Measurements from ENCODE around the gene GIMAP7. TPM values are rescaled to one million over a fixed set of nuclear protein-coding genes. Genes with fewer than 3 reads are reported as not detected.

GIMAP7 gene
- total RNA-seq, result not detected in 2 replicates

DNA sequence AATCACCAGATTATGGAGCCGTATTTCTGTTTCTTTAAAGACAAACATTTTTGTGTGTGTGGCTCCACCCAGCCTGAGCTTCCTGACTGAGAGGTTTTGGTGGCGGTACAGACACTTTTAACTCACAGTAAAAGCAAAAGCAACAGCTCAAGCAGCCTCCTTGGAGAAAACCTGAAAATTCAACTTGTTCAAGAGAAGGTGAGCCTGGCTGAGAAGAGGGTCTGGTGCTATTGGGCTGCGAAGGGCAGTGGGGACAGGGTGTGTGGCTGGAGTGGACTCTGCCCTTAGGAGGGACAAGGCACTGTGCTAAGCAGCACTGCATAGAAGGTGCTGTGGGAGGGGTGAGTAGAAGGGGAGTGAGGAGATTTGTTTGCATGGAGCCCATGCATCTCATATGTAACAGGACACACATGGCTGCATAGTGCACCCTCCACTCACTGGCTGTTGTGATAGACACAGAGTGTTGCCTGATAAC, at the start of gene GIMAP7:
Gene GIMAP7 (plus strand): TSS at position 125 of the 475 bp plus-strand sequence. CDS start 5,103 bp downstream, outside the sequence.

DNA sequence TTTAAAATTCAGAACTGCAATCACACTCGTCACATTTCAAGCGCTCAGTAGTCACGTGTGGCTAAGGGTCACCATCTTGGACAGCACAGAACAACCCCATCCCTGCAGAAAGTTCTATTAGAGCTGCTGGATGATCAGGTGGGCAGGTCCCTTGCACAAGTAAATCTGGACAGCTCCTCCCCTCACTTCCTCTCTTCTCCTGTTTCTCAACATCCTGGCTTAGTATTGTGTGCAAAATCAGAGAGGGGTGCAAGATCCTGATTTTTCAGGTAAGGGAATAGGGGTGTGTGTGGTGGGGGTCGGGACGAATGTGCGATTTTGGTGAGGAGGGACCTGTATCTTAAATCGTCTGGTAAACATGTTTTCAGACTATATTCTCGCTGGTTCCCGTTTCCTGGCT, 52.5 kb downstream of the GIMAP7 start, which contains the start of gene GIMAP4:
Gene GIMAP4 (plus strand): TSS at position 222 of the 400 bp plus-strand sequence. CDS start 2,512 bp downstream, outside the sequence.

Other genes with a start within 250 kb of the GIMAP7 start
- 2.3 and 2.8 TPM in 2 replicates for gene LRRC61, start 191.5 kb upstream of the GIMAP7 start, total RNA-seq
- 2.0 TPM in 2 replicates for gene ACTR3C, start 191.3 kb upstream of the GIMAP7 start, total RNA-seq
- gene RARRES2, start 173.2 kb upstream of the GIMAP7 start, total RNA-seq, result 4.6 and 35.2 TPM in 2 replicates
- gene REPIN1, start 146.1 kb upstream of the GIMAP7 start, total RNA-seq, result 54.3 and 108 TPM in 2 replicates
- gene ZNF775, start 135.5 kb upstream of the GIMAP7 start, total RNA-seq, result 4.2 and 6.7 TPM in 2 replicates
- gene GIMAP8, start 64.2 kb upstream of the GIMAP7 start, total RNA-seq, result under 0.01 TPM in 1 of 2 replicates, not detected in the other
- 0.14 TPM in 1 of 2 replicates, not detected in the other for gene GIMAP4, start 52.5 kb downstream of the GIMAP7 start, total RNA-seq
- 0.14 TPM in 1 of 2 replicates, not detected in the other for gene GIMAP6, start 117.5 kb downstream of the GIMAP7 start, total RNA-seq
- gene GIMAP2, start 170.8 kb downstream of the GIMAP7 start, total RNA-seq, result 0.66 and 0.72 TPM in 2 replicates
- not detected in 2 replicates for gene GIMAP1, start 201.7 kb downstream of the GIMAP7 start, total RNA-seq
- gene GIMAP5, start 222.5 kb downstream of the GIMAP7 start, total RNA-seq, result 0.14 TPM in 1 of 2 replicates, not detected in the other

Measured in placental pericyte (primary cell).